A549 (cell line): ENCODE results near the gene GRIA1. TPM values are rescaled to one million over a fixed set of nuclear protein-coding genes. Genes with fewer than 3 reads are reported as not detected.

Experiments used
- ATAC-seq, 2 experiments: fragments of 200-7000 bp in 1 of 2; fragments of >200 bp in 1 of 2; cut with Nextera tagmentation in 1 of 2; cut with Tn5 transposase in 1 of 2; 3 replicates each; pipeline versions ENCODE4 v1.8.0 to v1.9.1; 2018 to 2020; ENCODE audit warnings: mild to moderate bottlenecking in 1 of 2, moderate library complexity in 1 of 2
- CTCF ChIA-PET: fragments of 300-600 bp; sonication (Branson Sonifier 250); formaldehyde crosslinking; extraction: SDS; loops from one replicate; lab custom pipeline; 2021; ENCODE audit warnings: antibody characterized with exemption, inconsistent platforms; lab: Yijun Ruan, JAX
- POLR2A ChIA-PET: fragments of 350-600 bp; formaldehyde crosslinking; extraction: SDS; loops from one replicate; lab custom pipeline; 2021; ENCODE audit warnings: antibody characterized with exemption, inconsistent platforms; lab: Yijun Ruan, JAX
- DNase-seq, 2 experiments: peaks; one replicate each; pipeline versions ENCODE4 v3.0.0 to v3.0.0-alpha.2; 2011 to 2016; ENCODE audit warnings: low read depth in 1 of 2, low spot score in 1 of 2
- FAIRE-seq: peaks from 2 replicates; lab custom pipeline; 2011; peaks lifted over from hg19 to GRCh38; lab: Jason Lieb, UNC
- H3K27ac ChIP-seq, 2 experiments: fragments of >200 bp; sonication (Bioruptor Twin); formaldehyde crosslinking; 3 replicates each; pipeline ENCODE4 v1.5.1; 2016 to 2017
- H3K4me1 ChIP-seq: fragments of >200 bp; sonication (Bioruptor Twin); formaldehyde crosslinking; 3 replicates; pipeline ENCODE4 v1.6.1; 2016
- H3K4me2 ChIP-seq: fragments of >200 bp; sonication (Bioruptor Twin); formaldehyde crosslinking; 3 replicates; pipeline ENCODE4 v1.6.1; 2016
- H3K4me3 ChIP-seq: fragments of >200 bp; sonication (Bioruptor Twin); formaldehyde crosslinking; 3 replicates; pipeline ENCODE4 v1.5.1; 2016
- H3K9me3 ChIP-seq: fragments of >200 bp; sonication (Bioruptor Twin); formaldehyde crosslinking; 3 replicates; pipeline ENCODE4 v1.6.1; 2016
- ATOH8 ChIP-seq: fragments of 250-450 bp; sonication (Bioruptor Pico); IDR thresholded peaks from 2 replicates; pipeline ENCODE4 v1.5.0; 2020; ENCODE audit warnings: low read depth, mild to moderate bottlenecking, moderate library complexity
- BHLHE40 ChIP-seq: IDR thresholded peaks from 2 replicates; pipeline ENCODE4 v1.6.1; 2012; ENCODE audit warnings: low read depth, low read length, inconsistent platforms
- CBX8 ChIP-seq: fragments of 200-600 bp; sonication (generic); IDR thresholded peaks from 2 replicates; pipeline ENCODE4 v1.6.1; 2016
- CEBPB ChIP-seq, 2 experiments: fragments of >200 bp in 1 of 2; sonication (Bioruptor Twin) in 1 of 2; formaldehyde crosslinking in 1 of 2; IDR thresholded peaks; 2 replicates each; pipeline ENCODE4 v1.6.1; 2012 to 2016
- CHD2 ChIP-seq: fragments of 150-350 bp; IDR thresholded peaks from 2 replicates; pipeline ENCODE4 v1.6.1; 2014; ENCODE audit warnings: low read length; ENCODE audit not compliant: partially characterized antibody
- CHD4 ChIP-seq: fragments of 200-600 bp; sonication (generic); IDR thresholded peaks from 2 replicates; pipeline ENCODE4 v1.6.1; 2016; ENCODE audit warnings: antibody characterized with exemption, mild to moderate bottlenecking, borderline replicate concordance
- CTCF ChIP-seq: fragments of >200 bp; sonication (Bioruptor Twin); formaldehyde crosslinking; IDR thresholded peaks from 3 replicates; pipeline ENCODE4 v1.5.1; 2016
- ELK1 ChIP-seq: fragments of 150-350 bp; IDR thresholded peaks from 2 replicates; pipeline ENCODE4 v1.6.1; 2014; ENCODE audit warnings: low read depth, mild to moderate bottlenecking, low read length
- ESRRA ChIP-seq: fragments of 150-350 bp; IDR thresholded peaks from 2 replicates; pipeline ENCODE4 v1.6.1; 2014; ENCODE audit warnings: mild to moderate bottlenecking, low read length, borderline replicate concordance
- FOSB ChIP-seq: fragments of 250-450 bp; sonication (Bioruptor Pico); IDR thresholded peaks from 2 replicates; pipeline ENCODE4 v1.5.0; 2020; ENCODE audit warnings: mild to moderate bottlenecking, moderate library complexity
- GATA3 ChIP-seq: IDR thresholded peaks from 2 replicates; pipeline ENCODE4 v1.6.1; 2012; ENCODE audit warnings: borderline replicate concordance
- HEYL ChIP-seq: fragments of 250-450 bp; sonication (Bioruptor Pico); IDR thresholded peaks from 2 replicates; pipeline ENCODE4 v1.8.0; 2021; ENCODE audit warnings: mild to moderate bottlenecking, moderate library complexity
- HOXB13 ChIP-seq: fragments of 250-450 bp; sonication (Bioruptor Pico); IDR thresholded peaks from 2 replicates; pipeline ENCODE4 v1.5.0; 2020; ENCODE audit warnings: low read depth, mild to moderate bottlenecking, moderate library complexity
- MAX ChIP-seq: IDR thresholded peaks from 2 replicates; pipeline ENCODE4 v1.6.1; 2012
- MAZ ChIP-seq: fragments of 150-350 bp; IDR thresholded peaks from 2 replicates; pipeline ENCODE4 v1.6.1; 2014; ENCODE audit warnings: antibody characterized with exemption, low read depth, low read length, borderline replicate concordance
- NFE2L2 ChIP-seq: fragments of 150-350 bp; conservative IDR thresholded peaks from 2 replicates; pipeline ENCODE4 v1.6.1; 2014; ENCODE audit warnings: low read length
- PHF8 ChIP-seq: fragments of 200-600 bp; sonication (generic); IDR thresholded peaks from 2 replicates; pipeline ENCODE4 v1.6.1; 2016; ENCODE audit warnings: low read depth, mild to moderate bottlenecking, antibody characterized with exemption, moderate library complexity, borderline replicate concordance
- POLR2AphosphoS2 ChIP-seq: conservative IDR thresholded peaks from 2 replicates; pipeline ENCODE4 v1.6.1; 2012; ENCODE audit warnings: low read length, improper control_type of control experiment, inconsistent platforms
- RARB ChIP-seq: fragments of 250-450 bp; sonication (Bioruptor Pico); IDR thresholded peaks from 2 replicates; pipeline ENCODE4 v1.8.0; 2021; ENCODE audit warnings: mild to moderate bottlenecking, moderate library complexity
- SMC3 ChIP-seq: fragments of >200 bp; sonication (Bioruptor Twin); formaldehyde crosslinking; IDR thresholded peaks from 3 replicates; pipeline ENCODE4 v1.6.1; 2018; ENCODE audit warnings: inconsistent platforms
- TFCP2L1 ChIP-seq: fragments of 250-450 bp; sonication (Bioruptor Pico); IDR thresholded peaks from 2 replicates; pipeline ENCODE4 v1.5.0; 2021; ENCODE audit warnings: mild to moderate bottlenecking
- ZC3H11A ChIP-seq: fragments of 450-650 bp; IDR thresholded peaks from 2 replicates; pipeline ENCODE4 v1.6.1; 2014; ENCODE audit warnings: antibody characterized with exemption, mild to moderate bottlenecking
- ZSCAN20 ChIP-seq: fragments of 250-450 bp; sonication (Bioruptor Pico); IDR thresholded peaks from 2 replicates; pipeline ENCODE4 v1.8.0; 2022; ENCODE audit warnings: mild to moderate bottlenecking, moderate library complexity
- WGBS: methylation state at CpG from one replicate; pipeline ENCODE4 v1.1.6; 2017; ENCODE audit errors: missing lambda C conversion rate; 5-methylcytosine and 5-hydroxymethylcytosine counted together
- polyA plus RNA-seq, 4 experiments: library from polyadenylated mRNA; depleted of rRNA in 3 of 4; stranded (reverse); fragments of >200 nt; fragmentation: RNase III in 1 of 4; extraction: RNeasy Plus Mini Kit Qiagen cat#74134 plus additional on column Dnase treatment in 1 of 4; gene quantifications; 2 replicates in 3 of 4; 3 replicates in 1 of 4; pipeline ENCODE4 v1.2.3, GENCODE V29; 2011 to 2017

The GRIA1 gene
- polyA plus RNA-seq, 2 of the 4 experiments (the other 2 are of a cell fraction): not detected

GRCh38 chr5:153777681-153778581, 287.5 kb downstream of the GRIA1 start (continued):
- no peak for TF ChIP-seq ATOH8 (CRISPR knock-in tag)
- TF ChIP-seq CBX8: no peak
- TF ChIP-seq CTCF: no peak
- TF ChIP-seq MAX: no peak
- TF ChIP-seq ZC3H11A: no peak
- TF ChIP-seq CEBPB (IDR thresholded peaks at IDR 0.05): no peak

- FAIRE-seq (no peak), DNase-seq (no peak), ATAC-seq (no peak)
- 3% methylated on average over 2 of the region's 2 CpGs for WGBS
- H3K4me3 ChIP-seq: no peak overlapping the region
- ChIA-PET CTCF (no interaction called here), POLR2A (no interaction called here)
- H3K9me3 ChIP-seq: no peaks in the 10 kb centered on the region
- H3K27ac ChIP-seq: no peak overlapping the region
- no peak overlapping the region for H3K4me2 ChIP-seq
- H3K4me1 ChIP-seq: no peaks in the 10 kb centered on the region
- TF ChIP-seq HEYL (no peak), ZSCAN20 (CRISPR knock-in tag) (no peak), CHD2 (no peak), CBX8 (no peak), FOSB (CRISPR knock-in tag) (no peak), CHD4 (no peak), HOXB13 (CRISPR knock-in tag) (no peak), SMC3 (no peak), NFE2L2 (no peak), GATA3 (no peak), CTCF (no peak), MAZ (no peak), ESRRA (no peak), PHF8 (no peak), RARB (no peak), TFCP2L1 (CRISPR knock-in tag) (no peak), POLR2AphosphoS2 (no peak), ELK1 (no peak), BHLHE40 (no peak)
Measured at GRCh38 chr5:153779836-153780235, 289.4 kb downstream of the GRIA1 start.
